Left renal cortex interstitium (tissue), 4 donors: ENCODE measurements around the gene TSPOAP1. TPM values are rescaled to one million over a fixed set of nuclear protein-coding genes. Genes with fewer than 3 reads are reported as not detected.

Source experiments
- DNase-seq, 4 donors: peaks; one replicate each; pipeline ENCODE4 v3.0.0-alpha.2; 2013; ENCODE audit warnings: low read depth in 4 of 4, low spot score in 2 of 4, missing footprints in 1 of 4
- polyA plus RNA-seq, 4 donors: library from polyadenylated mRNA; unstranded; fragments of 120-200 nt; gene quantifications; one replicate each; pipeline ENCODE4 v1.2.1, GENCODE V29; 2013; ENCODE audit not compliant: insufficient read length in 4 of 4

The TSPOAP1 gene
- polyA plus RNA-seq, 4 donors = 33.2 to 77.6 (median 60.3) TPM

DNA sequence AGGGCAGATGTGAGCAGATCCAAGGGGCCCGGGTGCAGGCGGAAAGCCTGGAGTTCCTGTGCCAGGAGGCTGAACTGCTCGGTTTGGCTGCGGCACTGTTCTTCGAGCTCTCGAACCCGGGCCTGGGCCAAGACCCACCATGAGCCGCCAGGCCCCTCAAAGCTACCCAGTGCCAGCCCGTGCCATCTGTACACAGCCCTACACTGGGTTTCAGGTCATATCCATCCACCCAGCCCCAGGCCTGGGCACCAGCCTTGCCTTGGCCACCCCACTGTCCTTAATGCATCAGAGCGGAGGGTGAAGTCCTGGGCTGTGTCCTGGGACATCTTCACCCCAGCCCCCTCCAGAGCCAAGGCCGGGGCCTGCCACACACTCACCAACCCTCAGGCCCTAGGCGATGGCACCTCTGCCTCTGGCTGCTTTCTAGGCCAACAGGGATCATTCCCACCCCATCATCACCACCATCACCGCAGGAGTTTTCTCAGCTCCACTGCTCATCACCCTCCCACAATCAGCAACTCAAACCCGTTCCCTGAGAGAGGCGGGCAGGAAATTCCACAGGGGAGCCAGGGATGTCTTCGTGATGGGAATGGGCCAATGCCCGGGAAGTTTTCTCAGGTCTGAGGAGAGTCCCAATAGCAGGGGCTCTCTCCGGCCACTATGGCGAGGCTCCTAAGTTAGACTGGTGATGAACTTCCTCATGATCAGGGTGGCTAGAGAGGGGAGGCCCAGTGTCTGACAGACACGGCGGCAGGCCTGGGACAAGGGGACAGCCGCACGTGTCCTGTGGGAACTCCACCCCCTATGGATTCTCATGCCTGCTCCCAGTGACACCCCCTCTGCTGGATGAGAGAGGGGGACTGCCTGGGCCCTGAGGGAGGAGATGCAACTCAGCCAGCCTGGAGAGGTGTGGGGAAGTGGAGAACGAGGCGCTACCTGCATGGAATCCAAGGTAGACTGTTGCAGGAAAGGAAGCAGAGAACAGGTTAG lies 9.1 kb downstream of the TSPOAP1 start:
- DNase-seq = no peak

DNA sequence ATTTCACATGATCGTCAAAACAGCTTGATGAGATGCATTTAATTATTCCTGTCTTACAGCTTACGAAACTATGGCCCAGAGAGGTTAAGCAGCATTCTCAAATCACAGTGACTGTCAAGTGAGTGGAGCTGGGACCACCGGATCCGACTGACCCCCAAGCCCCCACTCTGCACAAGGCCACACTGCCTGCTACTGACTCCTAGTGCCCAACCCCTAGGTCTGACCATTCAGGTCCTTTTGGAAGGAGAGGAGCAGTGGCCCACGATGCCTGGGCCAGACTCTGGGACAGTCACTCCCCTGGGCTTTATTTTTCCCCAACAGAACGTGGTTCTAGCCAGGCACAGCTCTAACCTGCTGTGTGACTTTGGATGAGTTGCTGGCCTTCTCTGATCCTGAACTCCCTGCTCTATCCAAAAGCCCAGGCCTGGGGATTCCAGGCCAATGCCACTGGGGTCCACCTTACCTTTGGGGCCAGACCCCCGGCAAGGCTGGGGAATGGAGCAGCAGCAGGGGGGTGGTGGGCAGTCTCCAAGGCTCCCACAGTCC lies 9.9 kb downstream of the TSPOAP1 start:
- DNase-seq = no peak

DNA sequence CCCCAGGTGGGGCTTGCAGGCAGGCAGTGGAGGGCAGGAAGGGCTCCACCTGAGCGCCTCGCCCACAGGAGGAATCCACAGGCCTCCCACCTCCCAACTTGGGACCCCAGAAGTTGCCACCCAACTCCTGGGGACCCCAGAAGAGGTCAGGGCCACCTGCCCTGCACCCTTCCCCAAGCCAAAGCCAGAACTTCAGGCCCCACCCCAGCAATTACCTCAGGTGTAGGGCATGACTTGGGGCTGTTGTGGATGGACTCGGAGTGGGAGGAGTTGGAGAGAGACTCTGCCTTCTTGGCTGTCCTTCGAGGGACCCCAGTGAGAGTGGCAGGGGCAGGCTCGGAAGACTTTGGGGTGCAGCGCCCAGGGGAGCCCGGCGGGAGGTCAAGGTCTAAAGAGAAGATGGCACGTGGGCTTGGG lies 10.5 kb downstream of the TSPOAP1 start:
- DNase-seq = no peak

DNA sequence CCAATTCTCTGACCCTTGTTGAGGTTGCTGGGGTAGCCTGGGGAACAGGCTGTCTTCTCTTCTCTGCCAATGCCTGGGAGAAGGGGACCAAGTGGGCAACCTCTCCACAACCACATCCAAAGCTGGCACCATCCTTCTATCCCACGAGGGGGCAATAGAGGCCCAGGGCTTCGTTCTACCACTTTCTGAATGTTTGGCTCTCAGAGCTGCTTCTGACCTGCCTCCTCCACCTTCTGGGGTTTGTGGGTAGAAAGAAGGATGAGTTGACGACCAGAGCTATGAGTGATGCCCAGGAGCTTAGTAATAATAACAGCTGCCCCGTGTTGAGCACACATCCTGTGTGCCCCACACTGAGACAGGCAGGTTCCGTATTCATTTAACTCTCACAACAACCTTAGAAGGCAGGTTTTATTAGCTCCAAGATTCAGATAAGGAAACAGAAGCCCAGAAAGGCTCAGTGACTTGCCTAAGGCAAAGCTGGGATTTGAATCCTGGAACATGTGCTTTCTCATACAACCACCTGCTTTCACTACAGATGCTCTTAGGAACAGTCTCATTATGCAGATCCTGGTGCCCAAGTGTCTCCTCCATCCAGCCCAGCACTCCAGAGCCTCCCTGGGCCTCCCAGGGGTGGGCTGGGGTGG lies 11.1 kb downstream of the TSPOAP1 start:
- no peak for DNase-seq

DNA sequence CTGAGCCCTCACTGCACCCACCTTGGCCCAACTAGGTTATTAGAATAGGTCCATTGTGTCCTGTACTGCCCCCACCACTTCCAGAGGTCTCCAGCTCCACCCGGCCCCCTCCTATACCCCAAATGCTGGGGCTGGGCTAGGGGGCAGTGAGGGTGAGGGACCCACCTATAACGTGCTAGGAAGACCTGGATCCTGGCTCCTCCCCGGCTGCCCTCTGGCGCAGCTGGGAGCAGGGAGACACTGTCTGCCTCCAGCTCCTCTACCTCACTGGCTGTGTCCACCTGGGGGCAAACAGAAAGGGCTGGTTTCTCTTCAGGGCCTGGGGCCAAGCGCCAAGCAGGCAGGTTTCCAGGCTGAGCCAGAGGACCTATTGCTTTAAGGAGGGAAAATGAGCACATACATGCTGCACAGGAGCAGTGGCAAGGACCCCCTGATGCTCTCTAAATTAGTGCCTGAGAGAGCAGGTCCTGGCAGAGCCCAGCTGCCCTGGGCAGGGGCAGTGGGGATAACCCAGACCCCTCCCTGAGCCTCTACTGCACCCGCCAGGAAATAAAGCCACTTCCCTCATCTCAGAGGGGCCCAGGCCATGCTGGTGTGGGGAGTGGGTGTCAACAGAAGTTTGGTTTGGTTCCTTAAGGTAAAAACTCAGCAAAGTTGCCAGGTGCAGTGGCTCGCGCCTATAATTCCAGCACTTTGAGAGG lies 12.2 kb downstream of the TSPOAP1 start:
- no peak for DNase-seq

DNA sequence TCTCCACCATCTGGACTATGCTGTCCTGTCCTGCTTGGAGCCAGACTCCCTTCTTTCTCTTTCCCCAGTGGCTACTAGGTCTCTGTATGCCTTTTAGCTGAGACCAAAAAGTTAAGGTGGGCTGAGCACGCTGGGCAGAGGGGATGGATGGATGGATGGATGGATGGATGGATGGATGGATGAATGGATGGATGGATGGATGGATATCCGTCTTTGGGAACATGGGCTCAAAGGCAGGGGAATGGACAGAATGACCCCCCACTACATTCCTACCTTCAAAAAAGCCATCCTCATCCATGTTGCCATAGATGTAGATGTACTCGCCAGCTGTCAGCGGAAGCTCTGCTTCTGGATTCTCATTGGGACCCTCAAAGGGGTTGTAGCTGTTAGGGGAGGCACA lies 12.8 kb downstream of the TSPOAP1 start:
- no peak for DNase-seq

DNA sequence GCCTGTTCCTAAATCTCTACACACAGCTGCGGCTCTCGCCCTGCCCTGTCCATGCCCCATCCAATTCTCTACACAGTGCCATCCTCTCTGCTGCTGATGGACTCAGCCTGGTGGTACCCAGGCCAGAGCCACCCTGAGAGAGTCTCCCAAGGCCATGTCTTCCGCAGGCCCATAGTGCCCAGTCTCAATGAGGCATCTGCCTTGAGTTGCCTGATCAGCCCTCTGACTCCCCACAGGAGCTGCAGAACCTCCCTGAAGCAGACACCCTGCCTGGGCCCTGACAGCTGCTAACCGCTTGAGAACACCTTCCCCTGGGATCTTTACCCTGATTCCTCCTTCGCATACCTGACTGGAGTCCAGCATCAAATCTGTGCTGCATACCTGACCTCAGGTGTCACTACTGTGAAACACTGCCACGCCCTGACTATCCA lies 13.3 kb downstream of the TSPOAP1 start:
- no peak for DNase-seq

DNA sequence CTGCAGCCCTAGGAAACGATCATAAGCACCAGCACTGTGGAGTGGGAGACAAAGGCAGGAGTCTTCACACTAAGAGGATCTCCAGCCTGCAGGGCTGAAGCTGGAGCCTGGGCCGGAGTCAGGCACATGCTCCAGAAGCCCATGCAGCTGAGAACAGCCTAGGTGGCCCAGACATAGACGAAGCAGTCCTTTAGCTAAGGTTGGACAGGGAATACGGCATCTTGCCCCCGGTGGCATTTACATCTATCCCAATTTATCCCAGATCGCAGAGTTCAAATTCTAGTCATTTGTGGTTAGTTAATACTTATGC lies 13.9 kb downstream of the TSPOAP1 start:
- DNase-seq = no peak

DNA sequence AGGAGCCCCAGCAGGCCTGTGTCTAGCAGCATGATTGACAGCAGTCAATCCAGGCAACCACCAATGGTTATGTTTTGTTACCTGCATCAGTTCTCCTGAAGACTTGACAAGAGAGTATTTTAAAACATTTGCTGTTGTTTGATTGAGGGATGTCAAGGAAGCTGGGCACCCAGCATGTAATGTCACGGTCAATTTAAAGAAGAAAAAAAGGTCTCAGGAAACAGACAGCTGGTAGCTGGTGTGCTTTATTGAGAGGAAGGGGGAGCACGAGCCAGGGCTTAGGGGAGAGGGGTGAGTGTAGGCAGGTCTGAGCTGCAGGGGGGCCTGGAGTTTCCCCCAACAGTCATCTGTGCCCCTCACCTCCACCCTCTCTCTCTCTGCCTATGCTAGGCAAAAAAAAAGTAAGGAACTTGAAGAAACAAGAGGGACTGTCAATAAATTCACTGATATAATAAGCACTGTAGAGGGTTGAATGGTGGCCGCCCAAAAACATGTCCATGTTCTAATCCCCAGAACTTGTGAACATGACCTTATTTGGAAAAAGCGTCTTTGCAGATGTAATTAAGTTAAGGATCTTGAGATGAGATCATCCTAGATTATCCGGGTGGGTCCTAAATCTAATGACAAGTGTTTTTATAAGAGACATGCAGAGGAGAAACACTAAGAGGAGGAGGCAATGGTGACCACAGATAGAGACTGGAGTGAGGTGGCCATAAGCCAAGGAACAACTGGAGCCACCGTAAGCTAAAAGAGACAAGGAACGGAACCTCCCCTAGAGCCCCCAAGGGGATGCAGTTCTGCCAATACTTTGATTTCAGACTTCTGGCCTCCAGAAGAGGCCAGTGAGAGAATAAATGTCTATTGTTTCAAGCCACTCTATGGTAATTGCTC lies 14.5 kb downstream of the TSPOAP1 start:
- no peak for DNase-seq

DNA sequence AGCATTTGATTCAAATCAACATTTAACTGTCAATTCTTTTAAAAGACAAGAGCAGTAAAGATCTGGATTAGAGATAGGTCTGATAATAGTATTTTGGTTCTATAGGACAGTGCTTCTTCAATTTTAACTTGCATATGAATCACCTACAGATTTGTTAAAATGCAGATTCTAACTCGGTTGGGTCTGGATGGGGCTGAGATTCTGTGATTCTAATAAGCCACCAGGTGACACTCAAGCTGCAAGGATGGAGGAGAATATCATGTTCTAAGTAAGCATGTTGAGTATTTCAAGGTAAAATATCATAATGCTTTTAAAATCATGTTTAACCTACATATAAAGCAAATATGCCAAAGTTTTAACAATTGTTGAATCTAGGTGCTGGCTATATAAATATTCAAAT lies 15.8 kb downstream of the TSPOAP1 start:
- no peak for DNase-seq

DNA sequence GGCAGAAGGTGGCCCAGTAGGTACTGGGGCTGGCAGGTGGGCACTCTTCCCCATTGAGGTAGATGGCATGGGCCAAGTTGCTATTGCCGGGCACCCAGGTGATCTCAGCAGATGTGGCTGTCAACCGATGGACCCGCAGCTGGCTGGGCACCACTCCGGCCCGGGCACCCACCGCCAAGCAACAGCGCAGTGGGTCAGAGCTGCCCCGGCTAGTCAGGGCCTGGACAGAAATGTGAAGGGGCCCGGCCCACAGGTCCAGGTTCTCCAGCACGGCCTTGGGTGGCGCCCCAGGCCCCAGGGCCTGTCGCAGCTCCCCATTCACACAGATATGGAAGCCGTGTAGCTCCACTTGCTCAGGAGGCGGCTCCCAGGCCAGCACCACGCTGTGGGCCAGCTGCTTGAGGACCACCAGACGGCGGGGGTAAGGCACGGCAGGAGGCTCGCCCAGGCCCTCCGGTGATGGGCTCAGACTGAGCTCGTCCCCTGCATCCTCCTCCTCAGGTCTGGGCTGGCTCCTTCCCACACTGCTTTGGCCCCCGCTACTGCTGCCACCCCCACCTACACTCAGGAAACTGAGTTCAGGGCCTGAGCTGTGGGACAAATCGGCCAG lies 16.5 kb downstream of the TSPOAP1 start:
- no peak for DNase-seq

DNA sequence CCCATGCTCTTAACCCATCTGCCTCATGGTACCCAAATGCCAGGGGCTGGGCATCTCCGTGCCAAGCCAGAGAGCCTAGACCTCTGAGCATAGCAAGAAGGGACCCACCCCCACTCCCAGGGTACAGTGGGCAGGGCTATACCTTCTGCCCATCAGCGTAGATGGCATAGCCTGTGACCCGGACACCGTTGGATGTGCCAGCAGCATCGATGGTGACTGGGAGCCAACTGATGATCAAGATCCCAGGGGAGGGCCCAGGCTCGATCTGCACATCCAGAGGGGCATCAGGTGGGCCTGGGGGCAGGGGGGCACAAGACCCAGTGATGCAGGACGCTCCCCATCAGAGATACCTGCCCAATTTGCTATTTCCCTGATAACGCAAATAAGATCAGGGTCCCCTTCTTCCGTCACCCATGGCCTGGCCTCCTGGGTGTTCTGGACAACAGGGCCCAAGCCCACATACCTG lies 17.1 kb downstream of the TSPOAP1 start:
- no peak for DNase-seq

DNA sequence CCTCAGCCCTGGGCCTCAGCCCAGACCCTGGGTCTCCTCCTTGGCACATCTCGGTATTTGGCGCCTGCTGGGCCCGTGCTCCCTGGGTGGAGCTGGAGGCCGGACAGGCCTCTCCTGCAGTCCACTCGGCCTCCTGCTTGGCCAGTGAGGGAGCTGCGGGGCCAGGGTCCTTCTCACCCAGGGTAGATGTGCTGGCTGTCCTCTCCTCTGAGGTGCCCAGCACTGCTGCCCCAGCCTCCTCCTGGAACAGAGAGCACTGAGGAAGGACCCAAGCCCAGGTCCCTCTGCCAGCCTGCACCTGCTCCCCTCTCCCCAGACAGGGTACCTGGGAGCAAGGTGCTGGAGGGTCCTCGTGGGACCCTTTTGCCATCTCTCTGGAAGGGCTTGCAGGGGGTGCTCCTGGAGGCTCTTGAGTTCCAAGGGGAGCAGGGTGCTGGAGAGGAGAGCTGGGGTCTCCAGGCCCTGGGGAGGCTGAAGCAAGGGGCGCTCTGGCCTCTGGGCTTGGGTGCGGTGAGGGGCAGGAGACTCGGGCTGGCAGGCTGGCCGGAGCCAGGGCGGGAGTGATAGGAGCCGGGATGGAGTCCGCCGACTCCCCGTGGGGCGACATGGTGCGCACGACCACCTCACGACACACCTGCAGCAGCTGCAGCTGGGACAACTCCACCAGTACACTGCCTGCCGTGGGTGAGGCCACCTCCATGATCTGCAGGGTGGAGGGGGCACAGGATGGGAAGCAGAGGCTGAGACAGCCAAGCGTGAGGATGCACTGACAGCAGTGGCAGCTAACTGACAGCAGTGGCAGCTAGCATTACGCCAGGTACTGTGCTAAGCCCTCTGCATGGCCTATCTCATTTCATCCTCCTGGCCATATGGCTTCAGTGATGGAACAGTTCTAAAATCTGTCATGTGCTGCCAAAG lies 17.8 kb downstream of the TSPOAP1 start:
- DNase-seq = no peak

DNA sequence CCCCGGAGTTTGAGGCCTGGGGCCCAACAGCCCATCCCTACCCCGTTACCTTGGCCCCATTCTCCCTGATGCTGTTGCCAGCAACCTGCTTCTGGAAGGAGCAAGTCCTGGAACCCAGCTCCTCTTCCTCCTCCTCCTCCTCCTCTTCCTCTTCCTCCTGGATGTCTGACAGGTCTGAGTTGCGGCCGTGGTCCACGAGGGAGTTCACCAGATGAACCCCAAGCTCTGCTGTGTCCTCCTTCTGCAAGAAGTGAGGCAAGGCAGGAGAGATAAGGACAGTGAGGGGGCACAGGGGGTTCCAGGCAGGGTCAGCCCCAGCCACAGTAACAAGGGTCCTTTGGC lies 18.7 kb downstream of the TSPOAP1 start:
- DNase-seq = no peak

DNA sequence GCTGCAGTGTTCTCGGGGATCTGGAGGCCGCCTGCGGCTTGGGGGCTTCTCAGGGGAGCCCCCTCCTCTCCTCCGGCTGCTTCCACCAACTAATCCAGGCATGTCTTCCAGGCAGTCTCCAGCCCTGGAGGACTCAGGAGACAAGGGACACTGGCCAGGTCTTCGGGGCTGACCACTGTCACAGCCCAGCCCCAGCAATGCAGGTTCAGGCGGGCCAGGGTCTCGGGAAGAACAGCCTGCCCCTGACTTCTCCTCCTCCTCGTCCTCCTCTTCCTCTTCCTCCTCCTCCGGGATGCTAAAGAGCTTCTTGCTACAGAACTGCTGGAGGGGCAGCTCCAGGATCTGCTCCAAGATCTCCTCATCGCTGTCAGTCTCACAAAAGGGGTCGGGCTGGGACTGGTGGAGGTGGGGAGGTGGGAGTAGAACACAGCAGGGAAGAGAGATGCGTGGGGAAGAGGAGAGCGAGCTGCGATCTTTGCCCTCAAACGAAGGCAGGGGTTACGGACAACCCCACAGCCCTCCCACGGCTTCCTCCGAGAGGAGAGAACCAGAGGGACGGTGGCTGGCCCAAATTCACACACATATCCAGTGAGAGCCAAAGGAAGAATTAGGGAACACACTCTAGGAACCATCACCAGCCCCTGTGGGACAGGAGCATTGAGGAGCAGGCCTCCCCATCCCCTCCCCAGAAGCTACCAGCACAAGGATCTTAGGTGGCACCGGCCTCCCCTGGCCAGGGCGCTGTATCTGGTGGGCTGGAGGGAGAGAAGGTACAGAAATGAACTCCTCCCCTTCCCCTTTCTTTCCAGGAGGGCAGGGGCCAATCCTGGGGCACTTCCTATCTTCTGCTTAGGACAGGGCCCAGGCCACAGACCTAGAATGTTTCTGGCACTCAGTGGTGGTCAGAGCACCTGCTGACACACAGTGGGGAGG lies 19.3 kb downstream of the TSPOAP1 start:
- DNase-seq = no peak

DNA sequence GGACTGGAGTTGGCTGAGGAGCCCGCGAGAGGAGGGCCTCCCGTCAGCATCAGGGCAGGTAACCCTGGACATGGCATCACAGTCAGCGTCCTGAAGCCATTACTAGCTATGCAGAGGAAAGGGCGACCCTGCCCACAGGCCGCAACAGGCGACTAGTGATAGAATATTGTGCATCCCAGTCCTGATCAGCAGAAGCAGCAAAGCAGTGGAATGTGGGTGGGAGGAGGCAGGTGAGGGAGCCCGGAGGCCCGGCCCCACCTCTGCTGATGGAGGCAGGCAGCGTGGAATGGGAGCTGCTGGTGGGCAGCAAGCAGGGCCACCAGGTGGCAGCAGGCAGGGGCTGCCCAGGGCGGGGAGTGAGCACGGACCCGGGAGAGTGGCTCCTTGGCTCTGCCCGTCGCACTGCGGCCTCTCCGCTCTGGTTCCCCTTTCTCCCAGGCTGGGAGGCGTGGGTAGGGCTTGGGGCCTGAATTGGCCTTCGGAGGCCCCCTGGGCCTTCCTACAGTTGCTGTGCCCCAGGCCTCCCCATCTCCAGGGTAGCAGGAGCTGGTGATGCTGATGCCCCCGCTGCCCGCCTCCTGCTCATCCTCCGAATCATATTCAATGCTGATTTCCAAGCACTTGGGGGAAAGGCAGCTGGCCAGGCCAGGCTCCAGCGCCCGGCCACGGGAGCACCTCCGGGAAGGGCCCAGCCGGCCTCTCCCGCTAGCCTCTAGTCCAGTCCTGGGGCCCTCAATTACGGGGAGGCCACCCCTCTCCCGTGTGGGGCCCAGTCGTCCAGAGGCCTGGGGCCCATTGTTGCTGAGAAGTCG lies 20.2 kb downstream of the TSPOAP1 start:
- DNase-seq = no peak
